ENCODE data around the gene RUBCNL.

The RUBCNL gene

DNA sequence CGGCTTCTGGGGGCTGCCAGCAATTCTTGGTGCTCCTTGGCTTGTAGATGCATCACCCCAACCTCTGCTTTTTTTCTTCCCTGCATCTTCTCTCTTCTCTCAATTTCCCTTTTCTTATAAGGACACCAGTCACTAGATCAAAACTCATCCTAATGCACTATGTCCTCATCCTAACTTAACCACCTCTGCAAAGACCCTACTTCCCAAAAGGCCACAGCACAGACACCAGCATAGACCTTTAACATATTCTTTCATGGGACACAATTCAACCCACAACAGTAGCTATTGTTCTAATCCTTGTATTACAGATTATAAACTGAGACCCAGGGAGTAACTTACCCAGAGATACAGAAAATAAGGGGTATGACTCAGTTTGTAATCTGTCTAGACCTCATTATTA is 47.0 kb downstream of the RUBCNL start:
- no peak for DNase-seq (ENCODE audit: low spot score)

DNA sequence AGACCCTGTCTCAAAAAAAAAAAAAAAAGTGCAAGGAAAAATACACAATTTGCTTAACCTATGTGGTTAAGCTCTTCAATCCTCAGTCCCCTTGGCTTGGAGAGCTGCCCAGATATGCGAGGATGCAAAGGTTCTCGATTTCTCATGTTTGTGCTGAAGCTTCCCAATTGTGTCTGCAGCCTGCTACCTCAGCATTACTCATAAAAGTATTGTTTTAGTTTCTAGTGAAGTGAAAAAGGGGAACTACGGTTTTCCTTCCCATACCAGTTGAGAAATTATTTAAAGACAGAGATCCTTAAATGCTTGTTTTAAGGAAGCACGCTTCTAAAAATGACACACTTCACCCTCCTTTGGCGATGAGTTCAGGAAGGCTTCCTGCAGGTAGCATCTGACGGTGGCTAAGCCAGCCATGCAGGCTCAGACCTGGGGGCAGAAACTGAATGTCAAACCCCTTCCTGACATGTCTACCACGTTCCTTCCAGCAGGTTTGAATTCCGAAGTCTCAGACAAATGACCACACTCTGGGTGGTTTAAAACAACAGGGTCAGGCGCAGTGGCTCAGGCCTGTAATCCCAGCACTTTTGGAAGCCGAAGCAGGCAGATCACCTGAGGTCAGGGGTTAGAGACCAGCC is 47.9 kb downstream of the RUBCNL start:
- DNase-seq (ENCODE audit: low spot score) = no peak

DNA sequence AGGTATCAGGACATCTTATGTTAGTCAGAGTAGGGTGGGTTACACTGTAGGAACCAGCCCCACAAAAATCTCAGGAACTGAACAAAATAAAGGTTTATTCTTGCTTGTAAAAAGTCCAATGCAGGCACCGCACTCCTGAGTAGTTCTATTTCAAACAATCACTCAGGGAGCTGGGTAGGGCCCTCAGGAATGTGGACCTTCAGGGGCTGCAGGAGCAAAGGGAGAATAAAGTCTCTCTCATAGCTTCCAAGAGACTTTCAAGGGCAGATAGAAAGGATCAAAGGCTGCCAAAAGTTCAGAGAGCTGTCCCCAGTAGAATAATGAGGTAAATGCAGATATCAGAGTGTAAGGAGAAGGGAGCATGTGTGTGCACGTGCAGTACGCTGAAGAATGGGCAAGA is 49.4 kb downstream of the RUBCNL start:
- no peak for DNase-seq (ENCODE audit: low spot score)

DNA sequence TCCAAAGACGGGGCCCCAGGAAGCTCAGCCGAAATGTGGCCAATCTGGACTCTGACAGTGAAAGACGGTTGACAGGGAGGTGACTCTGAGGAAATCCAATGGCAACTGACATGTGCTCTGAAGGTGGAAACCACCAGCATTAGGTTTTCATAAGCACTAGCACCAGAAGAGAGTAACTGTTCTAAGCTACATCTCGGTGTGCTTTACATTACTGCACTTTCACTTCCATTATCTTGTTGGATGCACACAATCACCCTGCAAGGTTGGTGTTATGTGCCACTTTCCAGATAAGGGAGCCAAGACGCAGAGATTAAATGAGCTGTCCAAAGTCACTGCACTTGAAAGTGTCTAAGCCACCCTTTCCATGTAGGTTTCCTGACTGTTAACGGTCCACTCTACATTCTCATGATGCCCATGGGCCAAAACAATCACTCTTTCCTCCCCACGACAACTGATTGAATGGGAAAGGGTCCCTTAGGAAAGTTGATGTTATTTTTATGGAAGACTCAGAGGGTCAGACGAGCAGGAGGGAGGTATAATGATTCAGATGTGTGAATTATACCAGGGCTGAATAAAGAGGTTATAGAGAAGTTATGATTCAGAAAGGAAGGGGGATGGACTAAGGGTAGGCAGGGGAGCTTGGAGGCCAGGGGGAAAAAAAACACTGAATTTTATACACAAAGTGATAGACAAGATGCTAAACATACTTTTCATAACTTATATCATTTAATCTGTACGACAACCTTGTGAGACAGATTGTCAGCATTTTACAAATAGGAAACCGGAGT is 52.8 kb downstream of the RUBCNL start:
- DNase-seq (ENCODE audit: low spot score) = no peak

DNA sequence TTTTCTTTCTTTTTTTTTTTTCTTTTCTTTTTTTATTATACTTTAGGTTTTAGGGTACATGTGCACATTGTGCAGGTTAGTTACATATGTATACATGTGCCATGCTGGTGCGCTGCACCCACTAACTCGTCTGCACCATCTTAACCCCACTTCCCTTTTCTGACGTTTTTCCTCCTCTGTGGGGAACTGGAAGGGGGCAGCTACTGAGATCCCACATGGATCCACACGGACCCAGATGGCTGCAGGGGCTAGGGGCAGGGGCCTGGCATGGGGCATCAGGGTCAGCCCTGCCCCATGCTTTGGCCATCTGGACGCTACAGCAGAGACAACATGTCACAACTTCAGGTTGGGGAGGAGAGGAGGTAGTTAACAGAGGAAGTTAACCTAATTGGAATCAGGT is 54.3 kb downstream of the RUBCNL start:
- DNase-seq (ENCODE audit: low spot score) = no peak

DNA sequence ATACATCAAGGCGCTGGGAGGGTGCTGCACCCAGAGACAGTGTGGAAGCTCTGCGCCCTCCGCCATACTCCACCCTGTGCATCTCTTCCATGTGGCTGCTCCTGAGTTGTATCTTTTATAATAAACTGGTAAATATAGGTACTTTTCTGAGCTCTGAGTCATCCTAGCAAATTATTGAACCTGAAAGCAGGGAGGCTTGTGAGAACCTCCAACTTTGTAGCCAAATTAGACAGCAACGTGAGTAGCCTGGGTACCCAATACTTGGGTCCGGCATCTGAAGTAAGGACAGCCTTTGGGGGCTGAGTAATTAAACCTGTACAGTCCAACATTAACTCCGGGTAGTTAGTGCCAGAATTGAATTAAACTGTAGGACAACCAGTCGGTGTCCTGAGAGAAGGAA is 57.4 kb downstream of the RUBCNL start:
- no peak for DNase-seq (ENCODE audit: low spot score)

DNA sequence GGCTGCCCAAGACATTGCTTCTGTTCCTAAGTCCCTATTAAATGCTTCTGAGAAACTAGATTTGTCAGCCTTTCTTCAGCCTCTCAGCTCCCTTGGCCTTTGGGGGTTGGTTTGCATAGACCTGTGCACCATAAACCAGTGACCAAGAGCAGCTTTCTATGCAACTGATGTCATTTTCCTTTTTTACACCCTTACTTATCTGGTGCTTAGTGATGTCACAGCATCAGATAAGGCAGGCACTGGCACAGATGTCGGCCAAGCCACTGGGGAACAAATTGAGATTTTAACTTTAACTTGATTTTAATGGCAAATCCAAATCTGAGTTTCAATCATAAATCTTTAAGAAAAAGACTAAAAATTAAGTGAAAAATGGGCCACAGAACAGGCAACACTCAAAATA is 59.8 kb downstream of the RUBCNL start:
- no peak for DNase-seq (ENCODE audit: low spot score)

DNA sequence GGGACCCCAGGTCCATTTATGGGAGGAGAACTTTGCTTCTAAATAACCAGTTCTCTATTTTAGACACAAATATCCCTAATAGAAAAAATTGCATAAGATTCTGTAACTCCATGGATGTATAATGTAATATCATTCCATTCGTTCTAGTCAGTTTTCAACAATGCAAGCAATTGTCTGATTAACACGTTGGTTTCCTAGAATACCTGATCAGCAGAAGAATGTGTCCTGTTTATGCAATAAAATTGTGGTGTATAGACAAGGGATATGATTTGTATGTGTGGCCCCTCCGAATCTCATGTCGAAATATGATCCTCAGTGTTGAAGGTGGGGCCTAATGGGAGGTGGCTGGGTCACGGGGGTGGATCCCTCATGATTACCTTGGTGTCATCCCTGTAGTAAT is 62.1 kb downstream of the RUBCNL start:
- no peak for DNase-seq (ENCODE audit: low spot score)

DNA sequence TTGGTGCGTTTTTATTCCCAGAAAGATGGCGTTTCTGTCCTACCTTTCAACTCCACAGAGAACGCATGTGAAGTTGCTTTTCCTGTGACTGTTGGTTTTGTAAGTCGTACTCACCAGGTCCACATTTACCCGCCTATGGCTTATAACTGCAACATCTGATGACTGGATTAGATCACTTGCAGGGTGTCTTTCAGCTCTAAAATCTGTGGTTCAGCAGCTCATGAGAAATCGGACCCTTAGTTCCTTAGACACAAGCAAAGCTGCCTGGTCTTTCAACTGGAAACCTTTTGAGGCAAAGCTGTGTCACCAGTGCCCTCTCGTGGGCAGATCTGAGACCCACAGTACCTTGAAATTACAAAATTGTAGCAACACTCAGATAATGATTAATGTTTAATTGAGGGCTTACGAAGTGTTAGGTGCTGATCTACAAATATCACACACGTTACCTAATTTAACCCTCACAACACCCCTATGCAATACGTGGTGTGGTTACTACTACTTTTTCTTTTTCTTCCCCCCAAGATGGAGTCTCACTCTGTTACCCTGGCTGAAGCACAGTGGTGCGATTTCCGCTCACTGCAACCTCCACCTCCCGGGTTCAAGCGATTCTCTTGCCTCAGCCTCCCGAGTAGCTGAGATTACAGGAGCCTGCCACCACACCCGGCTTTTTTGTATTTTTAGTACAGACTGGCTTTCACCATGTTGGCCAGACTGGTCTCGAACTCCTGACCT is 65.4 kb downstream of the RUBCNL start:
- peak; percentile 38 for DNase-seq (ENCODE audit: low spot score)

DNA sequence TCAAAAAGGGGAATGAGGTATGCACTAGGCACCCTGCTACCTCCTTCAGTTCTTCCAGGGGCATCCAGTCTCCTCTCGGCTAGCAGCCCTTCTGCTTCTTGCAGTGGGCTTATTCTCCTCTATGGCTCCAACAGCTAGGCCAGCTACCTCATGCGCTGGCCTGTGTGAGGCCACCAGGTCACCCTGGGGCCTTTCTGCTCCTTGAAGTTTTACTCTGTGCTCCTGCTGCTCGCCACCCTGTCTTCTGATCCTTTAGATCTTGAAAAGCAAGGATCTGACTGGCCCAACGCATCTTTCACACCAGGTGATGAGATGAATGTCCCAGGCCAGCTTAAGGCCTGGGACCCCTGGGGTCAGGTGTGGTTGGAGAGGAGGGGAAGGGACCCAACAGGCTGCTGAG is 66.2 kb downstream of the RUBCNL start:
- DNase-seq (ENCODE audit: low spot score) = no peak

DNA sequence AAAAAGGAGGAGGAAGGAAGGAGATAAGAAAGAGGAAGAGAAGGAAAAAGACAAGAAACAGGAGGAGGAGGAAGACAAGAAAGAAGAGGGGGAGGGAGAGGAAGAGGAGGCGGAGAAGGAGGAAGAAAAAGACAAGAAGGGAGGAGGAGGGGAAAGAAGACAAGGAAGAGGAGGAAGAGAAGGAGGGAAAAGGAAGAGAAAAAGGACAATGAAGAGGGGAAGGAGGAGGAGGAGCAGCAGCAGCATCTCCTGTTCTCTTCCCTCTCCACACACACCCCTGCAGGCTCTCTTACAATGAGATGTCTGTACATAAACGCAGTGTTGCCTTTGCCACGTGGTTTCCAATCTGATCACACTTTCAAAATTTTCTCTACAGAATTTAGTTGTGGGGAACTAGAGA is 66.6 kb downstream of the RUBCNL start:
- no peak for DNase-seq (ENCODE audit: low spot score)

DNA sequence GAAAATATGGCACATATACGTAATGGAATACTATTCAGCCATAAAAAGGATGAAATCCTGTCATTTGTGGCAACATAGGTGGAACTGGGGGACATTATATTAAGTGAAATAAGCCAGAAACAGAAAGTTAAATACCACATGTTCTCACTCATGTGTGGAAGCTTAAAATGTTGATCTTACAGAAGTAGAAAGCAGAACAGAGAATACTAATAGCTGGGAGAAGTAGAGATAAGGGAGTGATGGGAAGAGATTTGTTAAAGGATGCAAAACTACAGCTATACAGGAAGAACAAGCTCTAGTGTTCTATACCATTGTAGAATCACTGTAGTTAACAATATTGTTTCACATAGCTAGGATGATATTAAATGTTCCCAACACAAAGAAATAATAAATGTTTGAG is 68.1 kb downstream of the RUBCNL start:
- DNase-seq (ENCODE audit: low spot score) = no peak

DNA sequence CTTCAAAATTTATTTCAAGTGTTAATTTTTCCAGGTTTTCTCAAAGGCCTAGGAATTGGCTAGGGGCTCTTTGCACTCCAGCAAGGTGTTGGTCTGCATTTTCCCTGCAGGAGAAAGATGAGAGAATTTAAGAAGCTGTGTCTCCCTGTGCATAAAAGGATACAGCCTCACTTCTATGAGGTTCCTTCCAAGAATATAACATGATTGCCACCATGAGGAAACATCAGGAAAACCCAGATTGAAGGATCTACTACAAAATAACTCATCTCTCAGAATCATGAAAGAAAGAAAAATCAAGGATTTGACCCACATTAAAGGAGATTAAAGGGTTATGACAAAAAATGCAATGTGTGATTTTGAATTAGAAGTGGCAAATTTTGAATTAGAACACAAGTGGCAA is 69.9 kb downstream of the RUBCNL start:
- no peak for DNase-seq (ENCODE audit: low spot score)

DNA sequence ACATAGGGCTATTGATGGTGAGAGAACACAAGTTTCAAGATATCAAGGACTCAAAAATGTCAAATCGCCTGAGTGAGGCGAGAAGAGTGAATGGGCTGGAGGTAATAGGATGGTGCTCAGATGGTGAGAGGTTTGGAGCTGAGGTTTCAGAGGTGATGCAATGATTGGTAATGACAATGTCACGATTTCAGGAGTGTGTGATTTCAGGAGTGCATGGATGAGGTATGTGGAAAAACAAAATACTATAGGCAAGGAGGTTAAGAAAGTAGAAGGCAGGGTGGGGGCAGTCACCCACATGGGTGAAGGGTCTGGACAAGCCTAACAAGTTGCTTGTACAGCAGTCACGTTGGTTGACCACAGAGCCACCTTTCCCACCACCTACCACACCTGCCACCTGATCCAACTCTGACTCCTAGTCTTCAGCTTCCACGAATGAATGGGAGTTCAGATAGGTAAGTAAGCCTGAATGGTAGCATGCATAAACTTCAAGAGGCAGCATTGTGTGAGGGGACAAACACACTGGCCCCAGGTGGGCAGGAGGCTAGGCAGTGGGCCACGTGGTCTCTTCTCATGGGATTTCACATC is 71.5 kb downstream of the RUBCNL start:
- DNase-seq (ENCODE audit: low spot score) = no peak

DNA sequence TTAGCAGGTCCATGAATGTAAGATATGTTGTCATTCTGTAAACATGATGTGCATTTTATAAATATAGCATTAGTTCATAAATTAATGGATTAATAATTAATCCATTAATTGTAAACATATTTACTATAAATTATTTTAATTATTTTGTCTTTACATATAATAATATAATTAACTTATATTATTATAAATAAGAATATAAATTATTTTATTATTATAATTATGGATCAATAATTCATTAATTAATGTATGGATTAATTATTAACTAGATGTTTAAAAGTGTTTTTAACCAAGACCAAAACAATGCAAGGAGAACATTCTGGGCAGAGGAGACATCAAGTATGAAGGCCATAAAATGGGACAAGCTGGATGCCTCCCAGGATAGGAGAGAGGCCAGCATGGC is 72.0 kb downstream of the RUBCNL start:
- DNase-seq (ENCODE audit: low spot score) = no peak

DNA sequence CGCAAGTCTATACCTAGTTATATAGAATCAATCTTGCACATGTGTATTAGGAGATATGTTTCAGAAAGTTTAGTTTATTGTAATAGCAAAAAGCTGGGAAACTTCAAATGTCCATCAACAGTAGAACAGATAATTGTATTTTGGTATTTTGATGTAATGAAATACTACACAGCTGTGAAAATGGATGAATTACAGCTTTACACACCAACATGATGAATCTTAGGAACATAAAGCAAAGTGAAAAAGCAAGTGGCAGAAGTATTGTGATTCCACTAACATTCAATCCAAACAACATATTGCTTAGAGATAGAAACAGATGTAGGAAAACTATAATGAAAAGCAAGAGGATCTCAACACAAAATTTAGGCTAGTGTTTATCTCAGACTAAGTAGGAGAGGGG is 72.5 kb downstream of the RUBCNL start:
- no peak for DNase-seq (ENCODE audit: low spot score)

DNA sequence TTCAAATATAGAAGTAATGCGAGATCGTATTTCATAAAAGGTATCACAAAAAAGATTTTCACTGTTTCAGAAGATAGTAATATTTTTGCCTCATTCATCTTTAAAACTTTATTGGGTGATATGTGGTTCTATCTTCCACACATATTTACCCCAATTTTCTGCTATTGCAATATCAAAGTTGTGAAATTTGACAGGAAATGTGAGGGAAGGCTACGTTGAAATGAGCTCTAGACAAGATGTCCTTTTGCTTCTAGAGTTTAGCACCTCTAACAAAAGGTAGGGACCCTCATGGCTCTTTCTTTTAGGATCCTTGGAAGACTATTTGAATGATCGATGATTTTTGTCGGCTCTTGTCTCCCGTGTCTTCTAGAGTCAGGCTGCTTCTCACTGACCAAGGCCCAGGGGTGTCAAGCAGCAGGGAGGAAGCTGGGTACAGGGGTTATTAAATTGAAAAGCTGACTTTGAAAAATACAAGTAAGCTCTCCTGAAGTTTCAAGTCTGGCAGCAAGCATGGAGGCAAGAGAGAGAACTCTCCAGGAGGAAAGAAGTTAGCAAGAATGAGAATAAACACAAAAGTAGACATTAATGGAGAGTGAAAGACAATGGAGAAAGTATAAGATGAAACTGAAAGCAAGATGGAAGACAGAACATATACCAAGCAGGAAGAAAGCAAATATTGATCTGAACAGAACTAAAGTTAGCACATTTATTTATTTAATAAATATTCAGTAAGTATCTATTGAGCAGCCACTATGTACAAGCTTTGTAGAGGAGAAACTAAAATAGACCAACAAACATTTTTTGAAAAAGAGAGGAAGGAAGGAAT is 73.4 kb downstream of the RUBCNL start:
- no peak for DNase-seq (ENCODE audit: low spot score)

DNA sequence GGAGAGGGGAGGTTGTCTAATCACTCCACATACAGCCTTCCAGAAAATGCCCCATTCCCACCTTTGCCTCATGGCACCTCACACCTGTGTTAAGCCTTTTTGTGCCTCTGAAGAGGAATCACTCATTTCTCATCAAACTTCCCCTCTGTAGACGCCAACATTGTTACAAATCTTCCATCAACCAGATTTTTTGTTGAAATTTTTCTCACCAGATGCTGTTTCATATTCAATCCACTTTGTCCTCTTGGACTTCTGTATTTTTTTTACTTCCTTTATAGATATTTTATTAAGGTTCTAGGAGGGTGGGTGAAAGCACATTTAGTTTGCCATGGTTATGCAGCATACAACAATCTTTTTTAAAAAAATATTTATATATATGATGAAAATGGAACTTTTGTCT is 74.0 kb downstream of the RUBCNL start:
- DNase-seq (ENCODE audit: low spot score) = no peak

DNA sequence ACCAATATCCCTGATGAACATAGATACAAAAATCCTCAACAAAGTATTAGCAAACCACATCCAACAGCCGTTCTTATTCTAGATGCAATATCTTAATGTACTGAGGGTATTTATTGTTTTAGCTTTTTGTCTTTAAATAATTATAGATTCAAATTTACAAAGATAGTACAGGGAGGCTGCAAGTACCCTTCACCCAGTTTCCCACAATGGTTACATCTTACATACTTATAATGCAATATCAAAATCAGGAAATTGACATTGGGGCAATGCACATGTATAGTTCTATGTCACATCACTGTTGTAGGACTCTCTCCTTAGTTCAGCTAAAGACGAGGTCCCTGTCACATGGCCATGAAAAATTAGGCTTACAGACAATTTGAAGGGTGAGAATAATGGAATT is 75.8 kb downstream of the RUBCNL start:
- DNase-seq (ENCODE audit: low spot score) = no peak

DNA sequence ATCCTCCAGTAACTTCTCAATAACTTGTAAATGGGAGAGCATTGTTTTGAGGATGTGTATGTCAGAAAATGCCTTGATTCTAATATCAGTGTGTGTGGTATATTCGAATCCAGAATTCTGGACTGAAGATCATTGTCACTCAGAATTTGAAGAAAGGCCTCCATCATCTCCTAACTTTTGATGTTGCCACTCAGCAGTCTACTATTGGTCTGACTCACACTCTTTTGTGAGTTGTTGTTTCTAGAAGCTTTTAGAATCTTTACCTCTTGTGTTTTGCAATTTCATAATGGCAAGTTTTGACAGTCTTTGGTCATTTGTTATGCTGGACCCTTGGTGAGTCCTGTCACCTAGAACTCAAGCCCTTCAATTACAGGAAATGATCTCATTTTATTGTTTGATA is 77.0 kb downstream of the RUBCNL start:
- no peak for DNase-seq (ENCODE audit: low spot score)

DNA sequence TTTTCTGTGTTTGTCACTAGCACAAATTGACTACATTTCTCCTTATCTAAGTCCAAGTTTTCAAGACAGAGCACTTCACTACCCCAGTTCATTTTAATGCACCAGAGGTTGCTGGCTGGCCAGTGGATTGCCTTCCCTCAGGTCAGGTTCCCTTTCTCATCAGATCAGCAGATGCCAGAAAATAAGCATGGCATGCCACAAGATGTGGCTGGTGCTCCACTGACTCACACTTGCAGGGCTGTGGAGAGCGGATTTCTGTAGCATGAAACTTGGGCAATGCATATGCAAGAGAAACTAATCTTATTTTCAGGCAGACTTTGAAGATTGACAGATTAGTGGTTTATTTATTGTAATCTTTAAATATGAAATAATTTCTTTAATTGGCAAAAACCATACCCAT is 79.5 kb downstream of the RUBCNL start:
- DNase-seq (ENCODE audit: low spot score) = no peak

DNA sequence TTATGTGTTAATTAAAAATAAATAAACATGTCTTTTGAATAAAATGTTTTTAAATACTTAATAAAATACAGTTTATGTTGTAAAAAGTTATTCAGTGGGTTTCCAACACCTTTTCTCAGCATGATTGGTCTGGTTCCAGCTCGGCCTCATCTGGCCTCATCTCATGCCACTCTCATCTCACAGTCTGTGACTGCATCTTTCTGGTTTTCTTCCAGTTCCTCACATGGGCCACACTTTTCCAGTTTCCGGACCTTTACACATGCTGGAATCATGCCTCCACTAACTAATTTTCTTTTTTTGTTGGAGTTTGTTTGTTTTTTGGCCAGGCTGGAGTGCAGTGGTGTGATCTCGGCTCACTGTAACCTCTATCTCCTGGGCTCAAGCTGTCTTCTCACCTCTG is 82.5 kb downstream of the RUBCNL start:
- DNase-seq (ENCODE audit: low spot score) = no peak
